Measurements from ENCODE around the gene TRPV5. TPM values are rescaled to one million over a fixed set of nuclear protein-coding genes. Genes with fewer than 3 reads are reported as not detected.

The TRPV5 gene
- total and polyA plus RNA-seq, 2 of the 8 experiments (the other 6 are each of a cell fraction or from before 2014, with no cell fraction given) = 0.03 TPM; not detected in 1

GRCh38 chr7:142898377-142899170 is 35.0 kb downstream of the TRPV5 start:
- Histone ChIP-seq H4K5ac (ENCODE audit: insufficient read length, low read depth, low read length) (no peak overlapping the region), H3K18ac (ENCODE audit: extremely low read depth, low read length) (no peak overlapping the region), H2BK120ac (replicated peaks; ENCODE audit: low read depth, low read length) (no peak overlapping the region), H3K4me2 (ENCODE audit: insufficient read depth in 1 of 2, low read depth in 2 of 2, low read length in 2 of 2) (no peak overlapping the region), H3K14ac (ENCODE audit: insufficient read length) (no peak overlapping the region), H3K79me1 (ENCODE audit: low read depth, low read length) (no peaks in the 10 kb centered on the region), H3K4me3 (ENCODE audit: extremely low read depth in 1 of 4, insufficient read depth in 2 of 4, low read depth in 3 of 4, low read length in 4 of 4) (no peak overlapping the region), H3K56ac (replicated peaks; ENCODE audit: insufficient read length, low read depth, low read length) (no peak overlapping the region), H2BK15ac (ENCODE audit: low read length) (no peak overlapping the region), H3K27ac (ENCODE audit: low read depth, low read length) (no peak overlapping the region), H4K91ac (replicated peaks; ENCODE audit: insufficient read length, low read length) (no peak overlapping the region), H3K36me3 (ENCODE audit: control insufficient read depth in 2 of 4, insufficient read depth in 4 of 4, low read length in 3 of 4) (no peaks in the 10 kb centered on the region), H4K8ac (ENCODE audit: extremely low read depth, insufficient read depth, low read length) (no peak overlapping the region), H2BK5ac (ENCODE audit: low read depth, low read length) (no peak overlapping the region), H2AK5ac (ENCODE audit: low read depth, low read length) (no peak overlapping the region), H4K20me1 (replicated peaks in 1 of 2; ENCODE audit: control insufficient read depth in 1 of 2, insufficient read depth in 2 of 2, low read length in 2 of 2) (peaks cover 0 to 2% of the 10 kb centered on the region in 2 experiments), H2BK12ac (ENCODE audit: low read depth, low read length) (no peak overlapping the region), H3K23ac (ENCODE audit: insufficient read length) (no peak overlapping the region), H3K79me2 (ENCODE audit: control insufficient read depth in 1 of 2, insufficient read depth in 2 of 2, low read length in 2 of 2) (no peaks in the 10 kb centered on the region), H3K9me3 (ENCODE audit: insufficient read depth in 2 of 2, low read depth in 1 of 2, low read length in 1 of 2) (no peaks in the 10 kb centered on the region), H3K9ac (replicated peaks in 1 of 4; ENCODE audit: extremely low read depth in 1 of 4, low read depth in 3 of 4, low read length in 3 of 4) (no peak overlapping the region), H3K4ac (replicated peaks; ENCODE audit: insufficient read length, low read depth, low read length) (no peak overlapping the region), H2AFZ (ENCODE audit: low read length) (no peak overlapping the region), H3K27me3 (replicated peaks in 1 of 4; ENCODE audit: control insufficient read depth in 3 of 4, extremely low read depth in 1 of 4, insufficient read depth in 3 of 4, low read length in 3 of 4) (no peaks in the 10 kb centered on the region; a peak in 1 of 7 replicates), H3K4me1 (replicated peaks in 1 of 4; ENCODE audit: control insufficient read depth in 3 of 4, insufficient read depth in 4 of 4, low read length in 3 of 4) (peaks cover 0 to 3% (median 0%) of the 10 kb centered on the region in 4 experiments; a peak in 1 of 7 replicates), H2BK20ac (ENCODE audit: low read length) (no peak overlapping the region), H3K23me2 (ENCODE audit: low read depth, low read length) (no peaks in the 10 kb centered on the region)
- ChIA-PET POLR2A (ENCODE audit: partially characterized antibody) (interaction anchor here (1.0 kb wide), 1 partner anchor 9 kb away, joined by 4 read pairs; no protein-coding TSS in a partner anchor), CTCF (ENCODE audit: partially characterized antibody) (interaction anchor here (0.5 to 8.2 kb wide), 15 partner anchors 11 to 199 kb away, joined by 3 to 69 read pairs (median 3); partner anchors contain the start of gene TRPV5)
- whole genome bisulfite sequencing, 2 experiments (ENCODE audit: extremely low coverage in 1 of 2, insufficient coverage in 1 of 2, insufficient read length in 1 of 2, insufficient replicate concordance in 2 of 2, low coverage in 1 of 2, low lambda C conversion rate in 2 of 2, missing lambda C conversion rate in 1 of 2) = 83% methylated on average over 1 of the region's 3 CpGs; no CpG with 5 or more reads in 1 of the 2 experiments
- peak in 1 of 2 experiments; percentile 17 for DNase-seq (ENCODE audit: low read depth in 1 of 2, low spot score in 2 of 2)
- FAIRE-seq = no peak
- TF ChIP-seq RXRA (IDR thresholded peaks at IDR 0.05; ENCODE audit: insufficient read depth, low read depth, low read length) (no peak), ASH2L (IDR thresholded peaks at IDR 0.05; ENCODE audit: low read length) (no peak), CHD2 (IDR thresholded peaks at IDR 0.05; ENCODE audit: low read length) (no peak), ATF2 (IDR thresholded peaks at IDR 0.05; ENCODE audit: low read length) (no peak), CBX5 (IDR thresholded peaks at IDR 0.05; ENCODE audit: low read depth, low read length) (no peak), USF2 (IDR thresholded peaks at IDR 0.05; ENCODE audit: low read length) (no peak), CTBP2 (IDR thresholded peaks at IDR 0.05; ENCODE audit: borderline replicate concordance, insufficient read depth, insufficient read length, low read length) (no peak), KDM1A (IDR thresholded peaks at IDR 0.05; ENCODE audit: borderline replicate concordance, low read length) (no peak), SIN3A (conservative IDR thresholded peaks at IDR 0.05 in 1 of 2, IDR thresholded peaks at IDR 0.05 in 1 of 2; ENCODE audit: low read depth in 1 of 2, low read length in 2 of 2) (no peak)

Data from H1 (cell line).